HG03378 (cell line): ENCODE data around the gene LRTM2.

Source experiments
- ATAC-seq: cut with Tn5 transposase; IDR thresholded peaks from one replicate; pipeline ENCODE4 v1.9.1; 2021; ENCODE audit warnings: mild to moderate bottlenecking, moderate library complexity; ENCODE audit not compliant: unreplicated experiment

LRTM2 gene

GRCh38 chr12:1839956-1840951 lies 19.9 kb downstream of the LRTM2 start:
- no peak for ATAC-seq

- no peak for ATAC-seq
Observed at GRCh38 chr12:1840981-1841425, 20.6 kb downstream of the LRTM2 start.

GRCh38 chr12:1841586-1842182 lies 21.3 kb downstream of the LRTM2 start:
- ATAC-seq, result no peak

GRCh38 chr12:1842183-1842904 lies 22.0 kb downstream of the LRTM2 start:
- ATAC-seq, result no peak

- ATAC-seq, result no peak
Observed at GRCh38 chr12:1842905-1843640, 22.7 kb downstream of the LRTM2 start.

GRCh38 chr12:1843641-1844005 lies 23.3 kb downstream of the LRTM2 start:
- no peak for ATAC-seq

GRCh38 chr12:1844223-1844622 lies 23.9 kb downstream of the LRTM2 start:
- ATAC-seq, result no peak

GRCh38 chr12:1844661-1845409 lies 24.5 kb downstream of the LRTM2 start:
- ATAC-seq, result no peak

- no peak for ATAC-seq
Observed at GRCh38 chr12:1845427-1845826, 25.1 kb downstream of the LRTM2 start.

- no peak for ATAC-seq
Observed at GRCh38 chr12:1845886-1846285, 25.5 kb downstream of the LRTM2 start.

- no peak for ATAC-seq
Observed at GRCh38 chr12:1846421-1847405, 26.3 kb downstream of the LRTM2 start.

- ATAC-seq, result no peak
Observed at GRCh38 chr12:1847411-1847810, 27.0 kb downstream of the LRTM2 start.

GRCh38 chr12:1848146-1848545 lies 27.8 kb downstream of the LRTM2 start:
- ATAC-seq, result no peak

GRCh38 chr12:1848745-1849144 lies 28.4 kb downstream of the LRTM2 start:
- no peak for ATAC-seq

- ATAC-seq, result no peak
Observed at GRCh38 chr12:1851151-1851701, 30.9 kb downstream of the LRTM2 start.

GRCh38 chr12:1852076-1852475 lies 31.7 kb downstream of the LRTM2 start:
- no peak for ATAC-seq

- no peak for ATAC-seq
Observed at GRCh38 chr12:1853716-1854115, 33.4 kb downstream of the LRTM2 start.

- no peak for ATAC-seq
Observed at GRCh38 chr12:1855241-1855640, 34.9 kb downstream of the LRTM2 start.

- ATAC-seq, result no peak
Observed at GRCh38 chr12:1857086-1857485, 36.7 kb downstream of the LRTM2 start.
